ENCODE measurements around the gene RAB40C.

RAB40C gene

GRCh38 chr16:645852-646678 lies 56.2 kb downstream of the RAB40C start:
- Histone ChIP-seq H3K27ac (replicated peaks) (no peak overlapping the region), H3K27me3 (ENCODE audit: insufficient read depth, poor library complexity, severe bottlenecking) (no peaks in the 10 kb centered on the region), H3K4me3 (replicated peaks; ENCODE audit: insufficient read depth, low read length) (no peak overlapping the region)
- no peak for DNase-seq (ENCODE audit: low read depth in 1 of 2, low spot score in 1 of 2)
- TF ChIP-seq POLR2AphosphoS5 (IDR thresholded peaks at IDR 0.05; ENCODE audit: low read depth) (no peak; the same call in none of the 2 replicates), REST (IDR thresholded peaks at IDR 0.05; ENCODE audit: insufficient replicate concordance, low read depth) (no peak), CTCF (IDR thresholded peaks at IDR 0.05; ENCODE audit: insufficient read depth, low read length) (no peak), SPI1 (IDR thresholded peaks at IDR 0.05; ENCODE audit: borderline replicate concordance, low read depth) (no peak), GABPA (IDR thresholded peaks at IDR 0.05; ENCODE audit: low read depth) (no peak)

GRCh38 chr16:646679-647172 lies 56.9 kb downstream of the RAB40C start:
- Histone ChIP-seq H3K27ac (replicated peaks) (no peak overlapping the region), H3K4me3 (replicated peaks; ENCODE audit: insufficient read depth, low read length) (no peak overlapping the region), H3K27me3 (ENCODE audit: insufficient read depth, poor library complexity, severe bottlenecking) (no peaks in the 10 kb centered on the region)
- TF ChIP-seq SPI1 (IDR thresholded peaks at IDR 0.05; ENCODE audit: borderline replicate concordance, low read depth) (no peak), CTCF (IDR thresholded peaks at IDR 0.05; ENCODE audit: insufficient read depth, low read length) (no peak), POLR2AphosphoS5 (IDR thresholded peaks at IDR 0.05; ENCODE audit: low read depth) (0 out of 2 replicates have a peak, but pooled peaks have one; percentile 8)
- no peak for DNase-seq (ENCODE audit: low read depth in 1 of 2, low spot score in 1 of 2)

GRCh38 chr16:647173-647902 lies 57.5 kb downstream of the RAB40C start:
- Histone ChIP-seq H3K27ac (replicated peaks) (no peak overlapping the region), H3K4me3 (replicated peaks; ENCODE audit: insufficient read depth, low read length) (no peak overlapping the region), H3K27me3 (ENCODE audit: insufficient read depth, poor library complexity, severe bottlenecking) (no peaks in the 10 kb centered on the region)
- peak in 1 of 2 experiments; percentile 28 for DNase-seq (ENCODE audit: low read depth in 1 of 2, low spot score in 1 of 2)
- no peak for TF ChIP-seq SPI1 (IDR thresholded peaks at IDR 0.05; ENCODE audit: borderline replicate concordance, low read depth)
- peak; percentile 15; the same call in 1 of the 2 replicates for TF ChIP-seq POLR2AphosphoS5 (IDR thresholded peaks at IDR 0.05; ENCODE audit: low read depth)
- TF ChIP-seq CTCF (IDR thresholded peaks at IDR 0.05; ENCODE audit: insufficient read depth, low read length), result no peak
- TF ChIP-seq REST (IDR thresholded peaks at IDR 0.05; ENCODE audit: insufficient replicate concordance, low read depth), result no peak
- no peak for TF ChIP-seq GABPA (IDR thresholded peaks at IDR 0.05; ENCODE audit: low read depth)

Measured in HL-60 (cell line).